WTC11 (cell line): ENCODE measurements around the gene MYOM3. TPM values are rescaled to one million over a fixed set of nuclear protein-coding genes. Genes with fewer than 3 reads are reported as not detected.

Experiments
- ATAC-seq: fragments of 200-7000 bp; cut with Tn5 transposase; 2 replicates; pipeline ENCODE4 v1.10.0; 2021; ENCODE audit warnings: mild to moderate bottlenecking, moderate library complexity
- CTCF ChIA-PET: fragments of 300-600 bp; sonication (Branson Sonifier 250); formaldehyde crosslinking; loops from one replicate; lab custom pipeline; 2021; ENCODE audit warnings: antibody characterized with exemption; lab: Charles Lee
- POLR2A ChIA-PET: fragments of 350-600 bp; sonication (Branson Sonifier 250); formaldehyde crosslinking; loops from one replicate; lab custom pipeline; 2021; ENCODE audit warnings: antibody characterized with exemption; lab: Charles Lee
- DNase-seq: peaks from one replicate; pipeline ENCODE4 v3.0.0; 2021; ENCODE audit warnings: low spot score
- H3K27ac Mint-ChIP-seq: 2 replicates; pipeline ENCODE4 v1.8.0; 2021; ENCODE audit warnings: mixed read lengths
- H3K27me3 Mint-ChIP-seq: 2 replicates; pipeline ENCODE4 v1.8.0; 2021; ENCODE audit warnings: low read depth, mild to moderate bottlenecking, moderate library complexity, mixed read lengths
- H3K36me3 Mint-ChIP-seq: 2 replicates; pipeline ENCODE4 v1.8.0; 2021; ENCODE audit warnings: mixed read lengths
- H3K4me1 Mint-ChIP-seq: 2 replicates; pipeline ENCODE4 v1.8.0; 2022; ENCODE audit warnings: mixed read lengths
- H3K4me3 Mint-ChIP-seq: 2 replicates; pipeline ENCODE4 v1.8.0; 2021; ENCODE audit warnings: mild to moderate bottlenecking, moderate library complexity, mixed read lengths
- H3K9me3 Mint-ChIP-seq: 2 replicates; pipeline ENCODE4 v1.8.0; 2021; ENCODE audit warnings: mixed read lengths
- CREB1 ChIP-seq: sonication (generic); formaldehyde crosslinking; IDR thresholded peaks from 2 replicates; pipeline ENCODE4 v1.8.0; 2023; ENCODE audit warnings: mild to moderate bottlenecking, missing genetic modification reagents
- ELF4 ChIP-seq: sonication (generic); formaldehyde crosslinking; IDR thresholded peaks from 2 replicates; pipeline ENCODE4 v1.8.1; 2022; ENCODE audit warnings: low read depth, mild to moderate bottlenecking, moderate library complexity, missing genetic modification reagents
- EMX1 ChIP-seq: fragments of 250-450 bp; sonication (Bioruptor Pico); IDR thresholded peaks from 2 replicates; pipeline ENCODE4 v1.8.0; 2021; ENCODE audit warnings: mild to moderate bottlenecking
- FOXJ3 ChIP-seq: sonication (generic); formaldehyde crosslinking; IDR thresholded peaks from 2 replicates; pipeline ENCODE4 v1.9.0; 2021; ENCODE audit warnings: missing genetic modification reagents, mild to moderate bottlenecking, borderline replicate concordance
- FOXP1 ChIP-seq: sonication (generic); formaldehyde crosslinking; IDR thresholded peaks from 2 replicates; pipeline ENCODE4 v1.8.0; 2022; ENCODE audit warnings: missing genetic modification reagents, mild to moderate bottlenecking, moderate library complexity, borderline replicate concordance
- HMGA2 ChIP-seq: fragments of 250-450 bp; sonication (Bioruptor Pico); IDR thresholded peaks from 2 replicates; pipeline ENCODE4 v1.4.0; 2021; ENCODE audit warnings: mild to moderate bottlenecking, moderate library complexity
- SMAD3 ChIP-seq: sonication (generic); formaldehyde crosslinking; IDR thresholded peaks from 2 replicates; pipeline ENCODE4 v1.8.0; 2022; ENCODE audit warnings: missing genetic modification reagents, mild to moderate bottlenecking, borderline replicate concordance
- SP1 ChIP-seq: sonication (generic); formaldehyde crosslinking; conservative IDR thresholded peaks from 2 replicates; pipeline ENCODE4 v1.8.1; 2022; ENCODE audit warnings: missing genetic modification reagents
- ZNF317 ChIP-seq: sonication (generic); formaldehyde crosslinking; IDR thresholded peaks from 2 replicates; pipeline ENCODE4 v1.8.1; 2023; ENCODE audit warnings: low read depth, mild to moderate bottlenecking, moderate library complexity, missing genetic modification reagents, borderline replicate concordance
- ZNF671 ChIP-seq: fragments of 250-450 bp; sonication (Bioruptor Pico); IDR thresholded peaks from 2 replicates; pipeline ENCODE4 v1.8.0; 2021; ENCODE audit warnings: mild to moderate bottlenecking
- total RNA-seq: library from RNA; stranded (reverse); gene quantifications from 3 replicates; pipeline ENCODE4 v1.2.3, GENCODE V29; 2021
- TF ChIP-seq, protein P1 (sequence below): fragments of 250-450 bp; sonication (Bioruptor Pico); IDR thresholded peaks from 2 replicates; pipeline ENCODE4 v1.9.0; 2021; ENCODE audit warnings: mild to moderate bottlenecking
- TF ChIP-seq, protein P2 (sequence below): sonication (generic); formaldehyde crosslinking; IDR thresholded peaks from 2 replicates; pipeline ENCODE4 v1.8.1; 2022; ENCODE audit warnings: low read depth, mild to moderate bottlenecking, moderate library complexity, missing genetic modification reagents, borderline replicate concordance
- TF ChIP-seq, protein P3 (sequence below): sonication (generic); formaldehyde crosslinking; IDR thresholded peaks from 2 replicates; pipeline ENCODE4 v1.8.0; 2022; ENCODE audit warnings: mild to moderate bottlenecking, missing genetic modification reagents
- TF ChIP-seq, protein P4 (sequence below): sonication (generic); formaldehyde crosslinking; conservative IDR thresholded peaks from 2 replicates; pipeline ENCODE4 v1.8.1; 2023; ENCODE audit warnings: mild to moderate bottlenecking, low read depth, missing genetic modification reagents, moderate library complexity
- TF ChIP-seq, protein P5 (sequence below): fragments of 250-450 bp; sonication (Bioruptor Pico); IDR thresholded peaks from 2 replicates; pipeline ENCODE4 v1.9.0; 2021; ENCODE audit warnings: mild to moderate bottlenecking, borderline replicate concordance

The MYOM3 gene
- total RNA-seq, 1 experiment from 2014 or later, result 0.13 TPM

DNA sequence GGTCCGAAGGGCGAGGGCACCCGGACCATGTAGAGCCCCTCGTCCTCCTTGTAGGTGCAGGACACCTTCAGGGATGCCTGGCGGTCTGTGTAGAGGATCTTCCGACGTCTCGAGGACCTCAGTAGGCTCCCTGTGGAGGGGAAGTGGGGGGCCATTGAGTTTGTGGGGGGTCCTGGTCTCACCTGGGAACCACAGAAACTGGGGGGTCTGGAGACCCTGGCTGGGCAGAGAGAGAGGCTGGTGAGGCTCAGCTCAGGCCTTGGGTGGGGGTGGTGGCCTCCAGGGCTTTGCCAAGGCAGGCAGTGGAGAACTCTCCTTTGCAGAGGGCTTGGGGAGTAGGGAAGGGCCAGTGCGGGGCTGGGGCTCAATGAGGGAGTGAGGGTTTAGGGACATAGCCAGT is 19.0 kb downstream of the MYOM3 start:
- H3K27ac Mint-ChIP-seq, result no peak overlapping the region
- no peak for ATAC-seq
- H3K4me1 Mint-ChIP-seq, result peaks cover 13% of the 10 kb centered on the region
- TF ChIP-seq ELF4 (CRISPR knock-in tag), result no peak
- TF ChIP-seq, protein P1, sequence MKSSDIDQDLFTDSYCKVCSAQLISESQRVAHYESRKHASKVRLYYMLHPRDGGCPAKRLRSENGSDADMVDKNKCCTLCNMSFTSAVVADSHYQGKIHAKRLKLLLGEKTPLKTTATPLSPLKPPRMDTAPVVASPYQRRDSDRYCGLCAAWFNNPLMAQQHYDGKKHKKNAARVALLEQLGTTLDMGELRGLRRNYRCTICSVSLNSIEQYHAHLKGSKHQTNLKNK (CRISPR knock-in tag), result no peak
- TF ChIP-seq, protein P2, sequence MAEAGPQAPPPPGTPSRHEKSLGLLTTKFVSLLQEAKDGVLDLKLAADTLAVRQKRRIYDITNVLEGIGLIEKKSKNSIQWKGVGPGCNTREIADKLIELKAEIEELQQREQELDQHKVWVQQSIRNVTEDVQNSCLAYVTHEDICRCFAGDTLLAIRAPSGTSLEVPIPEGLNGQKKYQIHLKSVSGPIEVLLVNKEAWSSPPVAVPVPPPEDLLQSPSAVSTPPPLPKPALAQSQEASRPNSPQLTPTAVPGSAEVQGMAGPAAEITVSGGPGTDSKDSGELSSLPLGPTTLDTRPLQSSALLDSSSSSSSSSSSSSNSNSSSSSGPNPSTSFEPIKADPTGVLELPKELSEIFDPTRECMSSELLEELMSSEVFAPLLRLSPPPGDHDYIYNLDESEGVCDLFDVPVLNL (CRISPR knock-in tag), result no peak
- TF ChIP-seq, protein P3, sequence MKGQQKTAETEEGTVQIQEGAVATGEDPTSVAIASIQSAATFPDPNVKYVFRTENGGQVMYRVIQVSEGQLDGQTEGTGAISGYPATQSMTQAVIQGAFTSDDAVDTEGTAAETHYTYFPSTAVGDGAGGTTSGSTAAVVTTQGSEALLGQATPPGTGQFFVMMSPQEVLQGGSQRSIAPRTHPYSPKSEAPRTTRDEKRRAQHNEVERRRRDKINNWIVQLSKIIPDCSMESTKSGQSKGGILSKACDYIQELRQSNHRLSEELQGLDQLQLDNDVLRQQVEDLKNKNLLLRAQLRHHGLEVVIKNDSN, result no peak
- TF ChIP-seq, protein P4, sequence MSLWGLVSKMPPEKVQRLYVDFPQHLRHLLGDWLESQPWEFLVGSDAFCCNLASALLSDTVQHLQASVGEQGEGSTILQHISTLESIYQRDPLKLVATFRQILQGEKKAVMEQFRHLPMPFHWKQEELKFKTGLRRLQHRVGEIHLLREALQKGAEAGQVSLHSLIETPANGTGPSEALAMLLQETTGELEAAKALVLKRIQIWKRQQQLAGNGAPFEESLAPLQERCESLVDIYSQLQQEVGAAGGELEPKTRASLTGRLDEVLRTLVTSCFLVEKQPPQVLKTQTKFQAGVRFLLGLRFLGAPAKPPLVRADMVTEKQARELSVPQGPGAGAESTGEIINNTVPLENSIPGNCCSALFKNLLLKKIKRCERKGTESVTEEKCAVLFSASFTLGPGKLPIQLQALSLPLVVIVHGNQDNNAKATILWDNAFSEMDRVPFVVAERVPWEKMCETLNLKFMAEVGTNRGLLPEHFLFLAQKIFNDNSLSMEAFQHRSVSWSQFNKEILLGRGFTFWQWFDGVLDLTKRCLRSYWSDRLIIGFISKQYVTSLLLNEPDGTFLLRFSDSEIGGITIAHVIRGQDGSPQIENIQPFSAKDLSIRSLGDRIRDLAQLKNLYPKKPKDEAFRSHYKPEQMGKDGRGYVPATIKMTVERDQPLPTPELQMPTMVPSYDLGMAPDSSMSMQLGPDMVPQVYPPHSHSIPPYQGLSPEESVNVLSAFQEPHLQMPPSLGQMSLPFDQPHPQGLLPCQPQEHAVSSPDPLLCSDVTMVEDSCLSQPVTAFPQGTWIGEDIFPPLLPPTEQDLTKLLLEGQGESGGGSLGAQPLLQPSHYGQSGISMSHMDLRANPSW, result no peak
- TF ChIP-seq CREB1, result no peak
- no peak for TF ChIP-seq SMAD3 (CRISPR knock-in tag)
- TF ChIP-seq, all 79 proteins: peak for 0
- no peaks in the 10 kb centered on the region for H3K27me3 Mint-ChIP-seq
- CTCF ChIA-PET, result interaction anchor here (1.0 to 3.5 kb wide), 3 partner anchors 22 to 282 kb away, joined by 3 to 16 read pairs (median 4); no protein-coding TSS in a partner anchor
- POLR2A ChIA-PET, result no interaction called here
- H3K4me3 Mint-ChIP-seq, result no peak overlapping the region
- no peak for DNase-seq
- H3K9me3 Mint-ChIP-seq, result no peaks in the 10 kb centered on the region
- no peaks in the 10 kb centered on the region for H3K36me3 Mint-ChIP-seq

DNA sequence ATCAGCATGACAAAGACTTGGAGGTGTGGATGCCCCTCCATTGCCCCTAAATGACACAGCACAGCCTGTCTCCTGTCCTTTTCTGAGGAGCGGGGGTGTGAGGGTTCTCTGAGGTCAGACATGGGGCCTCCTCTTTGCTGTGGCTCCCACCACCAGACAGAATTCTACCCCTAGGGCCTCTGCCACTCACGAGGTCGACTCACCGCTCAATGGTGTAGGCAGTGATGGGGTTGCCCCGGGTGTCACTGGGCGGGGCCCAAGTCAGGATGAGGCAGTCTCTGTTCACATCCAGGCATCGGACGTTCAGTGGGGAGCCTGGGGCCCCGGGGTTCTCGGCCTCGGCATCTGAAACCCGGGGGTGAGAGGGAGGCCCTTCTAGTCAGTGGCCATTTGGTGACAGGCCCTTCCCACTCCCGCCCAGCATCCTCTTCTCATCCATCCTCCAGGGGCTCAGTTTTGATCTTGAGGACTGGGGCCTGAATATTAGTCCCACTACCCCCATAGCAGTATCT is 19.9 kb downstream of the MYOM3 start:
- H3K9me3 Mint-ChIP-seq, result no peaks in the 10 kb centered on the region
- H3K4me1 Mint-ChIP-seq, result peaks cover 13% of the 10 kb centered on the region
- no peaks in the 10 kb centered on the region for H3K27me3 Mint-ChIP-seq
- no peaks in the 10 kb centered on the region for H3K36me3 Mint-ChIP-seq
- ChIA-PET CTCF (no interaction called here), POLR2A (no interaction called here)
- H3K27ac Mint-ChIP-seq, result no peak overlapping the region
- no peak for DNase-seq
- H3K4me3 Mint-ChIP-seq, result no peak overlapping the region
- no peak for ATAC-seq
- no peak for TF ChIP-seq SP1 (CRISPR knock-in tag)
- no peak for TF ChIP-seq FOXJ3 (CRISPR knock-in tag)
- no peak for TF ChIP-seq SMAD3 (CRISPR knock-in tag)
- no peak for TF ChIP-seq HMGA2 (CRISPR knock-in tag)
- TF ChIP-seq, protein P5, sequence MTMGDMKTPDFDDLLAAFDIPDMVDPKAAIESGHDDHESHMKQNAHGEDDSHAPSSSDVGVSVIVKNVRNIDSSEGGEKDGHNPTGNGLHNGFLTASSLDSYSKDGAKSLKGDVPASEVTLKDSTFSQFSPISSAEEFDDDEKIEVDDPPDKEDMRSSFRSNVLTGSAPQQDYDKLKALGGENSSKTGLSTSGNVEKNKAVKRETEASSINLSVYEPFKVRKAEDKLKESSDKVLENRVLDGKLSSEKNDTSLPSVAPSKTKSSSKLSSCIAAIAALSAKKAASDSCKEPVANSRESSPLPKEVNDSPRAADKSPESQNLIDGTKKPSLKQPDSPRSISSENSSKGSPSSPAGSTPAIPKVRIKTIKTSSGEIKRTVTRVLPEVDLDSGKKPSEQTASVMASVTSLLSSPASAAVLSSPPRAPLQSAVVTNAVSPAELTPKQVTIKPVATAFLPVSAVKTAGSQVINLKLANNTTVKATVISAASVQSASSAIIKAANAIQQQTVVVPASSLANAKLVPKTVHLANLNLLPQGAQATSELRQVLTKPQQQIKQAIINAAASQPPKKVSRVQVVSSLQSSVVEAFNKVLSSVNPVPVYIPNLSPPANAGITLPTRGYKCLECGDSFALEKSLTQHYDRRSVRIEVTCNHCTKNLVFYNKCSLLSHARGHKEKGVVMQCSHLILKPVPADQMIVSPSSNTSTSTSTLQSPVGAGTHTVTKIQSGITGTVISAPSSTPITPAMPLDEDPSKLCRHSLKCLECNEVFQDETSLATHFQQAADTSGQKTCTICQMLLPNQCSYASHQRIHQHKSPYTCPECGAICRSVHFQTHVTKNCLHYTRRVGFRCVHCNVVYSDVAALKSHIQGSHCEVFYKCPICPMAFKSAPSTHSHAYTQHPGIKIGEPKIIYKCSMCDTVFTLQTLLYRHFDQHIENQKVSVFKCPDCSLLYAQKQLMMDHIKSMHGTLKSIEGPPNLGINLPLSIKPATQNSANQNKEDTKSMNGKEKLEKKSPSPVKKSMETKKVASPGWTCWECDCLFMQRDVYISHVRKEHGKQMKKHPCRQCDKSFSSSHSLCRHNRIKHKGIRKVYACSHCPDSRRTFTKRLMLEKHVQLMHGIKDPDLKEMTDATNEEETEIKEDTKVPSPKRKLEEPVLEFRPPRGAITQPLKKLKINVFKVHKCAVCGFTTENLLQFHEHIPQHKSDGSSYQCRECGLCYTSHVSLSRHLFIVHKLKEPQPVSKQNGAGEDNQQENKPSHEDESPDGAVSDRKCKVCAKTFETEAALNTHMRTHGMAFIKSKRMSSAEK (CRISPR knock-in tag), result no peak
- no peak for TF ChIP-seq FOXP1 (CRISPR knock-in tag)
- no peak for TF ChIP-seq ZNF671 (CRISPR knock-in tag)
- TF ChIP-seq ZNF317 (CRISPR knock-in tag), result no peak
- no peak for TF ChIP-seq EMX1 (CRISPR knock-in tag)
